Activated T-helper 1 cell treated with anti-CD3 and anti-CD28 coated beads, Interleukin-12 subunit alpha, Interleukin-12 subunit beta, Interleukin-2, Interleukin-4 antibody, amounts not matched to agents 30 ng/mL and 10 ng/mL and 1 ng/mL, durations not matched to agents 14 hours and 24 hours and 36 hours (primary cell): ENCODE measurements around the gene DVL1. TPM values are rescaled to one million over a fixed set of nuclear protein-coding genes. Genes with fewer than 3 reads are reported as not detected.
A peak's percentile ranks its signal among the peaks of the same experiment; 100 is the strongest.

Experiments
- DNase-seq: peaks from one replicate; pipeline ENCODE4 v3.0.0; 2021; ENCODE audit warnings: low spot score
- H3K27ac Mint-ChIP-seq: one replicate; pipeline ENCODE4 v1.8.0; 2021; ENCODE audit warnings: mild to moderate bottlenecking, mixed read lengths
- H3K27me3 Mint-ChIP-seq: one replicate; pipeline ENCODE4 v1.8.0; 2022; ENCODE audit warnings: mild to moderate bottlenecking, moderate library complexity, mixed read lengths; ENCODE audit not compliant: insufficient read depth
- H3K36me3 Mint-ChIP-seq: one replicate; pipeline ENCODE4 v1.8.0; 2021; ENCODE audit warnings: low read depth, mixed read lengths
- H3K4me1 Mint-ChIP-seq: one replicate; pipeline ENCODE4 v1.8.0; 2021; ENCODE audit warnings: low read depth, mixed read lengths
- H3K4me3 Mint-ChIP-seq: one replicate; pipeline ENCODE4 v1.8.0; 2021; ENCODE audit warnings: mild to moderate bottlenecking, moderate library complexity, mixed read lengths
- H3K9me3 Mint-ChIP-seq: one replicate; pipeline ENCODE4 v1.8.0; 2021; ENCODE audit warnings: mixed read lengths
- intact Hi-C: fragments of 100-400 bp; cut with micrococcal nuclease; formaldehyde crosslinking; loops from one replicate; pipeline ENCODE4 v1.15.1; 2024
- total RNA-seq: library from RNA; stranded (reverse); gene quantifications from 2 replicates; pipeline ENCODE4 v1.2.3, GENCODE V29; 2022

The DVL1 gene
- total RNA-seq, 1 donor from 2014 or later: 66.5 TPM

DNA sequence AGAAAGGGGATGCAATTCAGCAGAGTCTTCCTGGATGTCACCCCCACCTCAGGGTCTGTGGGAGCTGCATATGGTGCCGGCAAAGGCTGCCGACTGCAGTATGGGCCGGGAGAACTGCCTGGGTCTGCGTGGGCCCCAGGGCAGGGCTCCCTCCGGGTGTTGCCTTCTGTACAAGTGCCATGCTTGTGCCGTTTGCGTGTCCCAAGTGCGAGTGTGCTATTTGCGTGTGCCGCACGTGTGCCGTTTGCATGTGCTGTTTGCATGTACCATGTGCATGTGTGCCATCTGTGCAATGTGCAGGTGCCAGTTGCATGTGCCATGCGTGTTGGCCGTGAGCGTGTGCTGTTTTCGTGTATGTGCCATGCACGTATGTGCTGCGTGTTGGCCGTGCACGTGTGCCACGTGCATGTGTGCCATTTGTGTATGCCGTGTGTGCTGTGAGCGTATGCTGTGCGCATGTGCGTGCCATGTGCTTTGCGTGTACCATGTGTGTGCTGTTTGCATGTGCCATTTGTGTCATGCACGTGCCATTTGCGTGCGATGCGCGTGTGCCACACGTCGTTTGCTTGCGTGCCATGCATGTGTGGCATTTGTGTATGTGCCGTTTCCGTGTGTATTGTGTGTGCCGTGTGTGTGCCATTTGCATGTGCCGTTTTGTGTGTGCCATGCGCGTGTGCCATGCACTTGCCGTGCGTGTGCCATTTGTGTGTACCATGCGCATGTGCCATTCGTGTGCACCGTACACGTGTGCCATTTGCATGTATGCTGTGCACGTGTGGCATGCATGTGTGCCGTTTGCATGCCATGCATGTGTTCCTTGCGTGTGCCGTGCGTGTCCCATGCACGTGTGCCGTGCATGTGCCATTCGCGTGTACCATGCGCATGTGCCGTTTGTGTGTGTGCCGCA, 19.7 kb downstream of the DVL1 start:
- no peaks in the 10 kb centered on the region for H3K36me3 Mint-ChIP-seq
- H3K27ac Mint-ChIP-seq: no peak overlapping the region
- intact Hi-C loops: no loop called here
- H3K27me3 Mint-ChIP-seq: no peaks in the 10 kb centered on the region
- DNase-seq: no peak
- H3K4me1 Mint-ChIP-seq: peaks cover 11% of the 10 kb centered on the region
- no peak overlapping the region for H3K4me3 Mint-ChIP-seq
- H3K9me3 Mint-ChIP-seq: no peaks in the 10 kb centered on the region

DNA sequence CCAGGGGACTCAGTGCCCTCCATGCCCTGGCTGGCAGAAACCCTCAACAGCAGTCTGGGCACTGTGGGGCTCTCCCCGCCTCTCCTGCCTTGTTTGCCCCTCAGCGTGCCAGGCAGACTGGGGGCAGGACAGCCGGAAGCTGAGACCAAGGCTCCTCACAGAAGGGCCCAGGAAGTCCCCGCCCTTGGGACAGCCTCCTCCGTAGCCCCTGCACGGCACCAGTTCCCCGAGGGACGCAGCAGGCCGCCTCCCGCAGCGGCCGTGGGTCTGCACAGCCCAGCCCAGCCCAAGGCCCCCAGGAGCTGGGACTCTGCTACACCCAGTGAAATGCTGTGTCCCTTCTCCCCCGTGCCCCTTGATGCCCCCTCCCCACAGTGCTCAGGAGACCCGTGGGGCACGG, 21.0 kb downstream of the DVL1 start:
- intact Hi-C loops: no loop called here
- Mint-ChIP-seq H3K36me3 (peaks cover 2% of the 10 kb centered on the region), H3K4me1 (peaks cover 16% of the 10 kb centered on the region), H3K9me3 (no peaks in the 10 kb centered on the region), H3K27ac (no peak overlapping the region), H3K4me3 (no peak overlapping the region), H3K27me3 (no peaks in the 10 kb centered on the region)
- DNase-seq: no peak

DNA sequence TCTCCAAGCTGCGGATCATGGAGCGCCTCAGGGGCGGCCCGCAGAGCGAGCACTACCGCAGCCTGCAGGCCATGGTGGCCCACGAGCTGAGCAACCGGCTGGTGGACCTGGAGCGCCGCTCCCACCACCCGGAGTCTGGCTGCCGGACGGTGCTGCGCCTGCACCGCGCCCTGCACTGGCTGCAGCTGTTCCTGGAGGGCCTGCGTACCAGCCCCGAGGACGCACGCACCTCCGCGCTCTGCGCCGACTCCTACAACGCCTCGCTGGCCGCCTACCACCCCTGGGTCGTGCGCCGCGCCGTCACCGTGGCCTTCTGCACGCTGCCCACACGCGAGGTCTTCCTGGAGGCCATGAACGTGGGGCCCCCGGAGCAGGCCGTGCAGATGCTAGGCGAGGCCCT, 21.9 kb downstream of the DVL1 start:
- DNase-seq: no peak
- Mint-ChIP-seq H3K9me3 (no peaks in the 10 kb centered on the region), H3K4me3 (no peak overlapping the region), H3K36me3 (peaks cover 3% of the 10 kb centered on the region), H3K4me1 (peaks cover 16% of the 10 kb centered on the region), H3K27me3 (no peaks in the 10 kb centered on the region), H3K27ac (no peak overlapping the region)
- intact Hi-C loops: no loop called here

DNA sequence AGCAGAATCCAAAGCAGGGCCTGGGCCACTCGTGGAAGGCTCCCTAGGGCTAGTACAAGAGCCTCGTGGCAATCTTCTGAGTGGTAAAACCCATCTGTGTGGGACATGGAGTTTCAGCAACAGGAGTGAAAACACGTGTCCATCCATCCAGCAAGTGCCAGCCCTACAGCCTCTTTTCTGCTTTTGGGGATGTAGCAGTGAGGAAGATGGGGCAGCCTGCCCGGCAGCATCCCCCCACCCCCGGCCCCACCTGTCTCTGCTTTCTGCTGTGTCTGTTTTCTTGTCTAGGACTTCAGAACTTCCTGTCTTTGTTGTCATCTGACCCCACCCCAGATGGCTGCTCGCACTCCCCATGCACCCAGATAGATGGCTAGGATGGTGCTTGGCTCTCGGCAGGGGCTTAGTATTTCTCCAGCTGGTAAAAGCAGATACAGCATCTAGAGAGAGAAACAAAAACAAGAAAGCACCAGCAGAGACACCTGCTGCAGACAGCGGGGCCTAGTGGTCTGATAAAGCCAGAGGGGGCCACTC, 23.1 kb downstream of the DVL1 start:
- intact Hi-C loops: no loop called here
- Mint-ChIP-seq H3K36me3 (peaks cover 3% of the 10 kb centered on the region), H3K4me1 (peaks cover 20% of the 10 kb centered on the region)

DNA sequence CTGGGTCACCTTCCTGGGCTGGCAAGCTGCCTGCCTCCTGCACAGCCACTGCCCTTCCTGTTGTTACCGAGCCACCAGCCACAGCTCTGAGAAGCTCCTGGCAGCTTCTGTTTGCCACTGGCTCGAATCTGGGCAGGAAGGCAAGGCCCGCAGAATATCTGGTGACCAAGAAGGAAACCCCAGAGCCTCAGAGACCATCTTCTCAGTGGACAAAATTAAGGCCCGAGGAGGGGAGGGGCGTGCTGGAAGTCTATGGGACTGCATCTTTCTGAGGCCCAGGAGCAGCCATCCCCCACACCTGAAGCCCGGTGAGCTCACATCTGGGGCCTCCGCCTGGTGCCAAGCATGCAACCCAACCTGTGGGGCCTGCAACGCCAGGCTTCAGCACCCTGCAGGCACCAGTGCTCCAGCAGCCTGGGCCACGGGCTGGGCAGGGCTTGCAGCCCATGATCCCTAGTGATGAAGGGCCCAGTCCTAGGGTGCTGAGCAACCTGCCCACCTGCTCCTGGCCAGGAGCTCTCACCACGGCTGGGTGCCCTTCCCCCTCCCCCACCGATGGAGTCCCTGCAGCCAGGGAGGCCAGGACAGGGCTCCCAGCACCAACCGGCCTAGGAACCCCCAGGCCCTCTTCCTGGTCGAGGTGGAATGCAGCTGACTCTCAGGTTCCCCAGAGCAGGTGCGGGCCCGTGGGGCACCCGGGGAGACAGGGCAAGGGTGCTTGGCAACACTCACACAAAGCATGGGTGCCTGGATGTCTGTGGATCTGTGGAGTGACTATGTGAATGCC, 23.7 kb downstream of the DVL1 start:
- peaks cover 3% of the 10 kb centered on the region for H3K36me3 Mint-ChIP-seq
- H3K4me1 Mint-ChIP-seq: peaks cover 20% of the 10 kb centered on the region
- peak overlapping the region; percentile 76 for H3K4me3 Mint-ChIP-seq
- H3K9me3 Mint-ChIP-seq: no peaks in the 10 kb centered on the region
- intact Hi-C loops: no loop called here
- no peaks in the 10 kb centered on the region for H3K27me3 Mint-ChIP-seq
- no peak overlapping the region for H3K27ac Mint-ChIP-seq
- DNase-seq: no peak

More for the DNA sequence above, 23.1 kb downstream of the DVL1 start:
- H3K9me3 Mint-ChIP-seq: no peaks in the 10 kb centered on the region
- H3K27ac Mint-ChIP-seq: peak overlapping the region; percentile 29
- DNase-seq: no peak
- no peaks in the 10 kb centered on the region for H3K27me3 Mint-ChIP-seq
- H3K4me3 Mint-ChIP-seq: peak overlapping the region; percentile 76

DNA sequence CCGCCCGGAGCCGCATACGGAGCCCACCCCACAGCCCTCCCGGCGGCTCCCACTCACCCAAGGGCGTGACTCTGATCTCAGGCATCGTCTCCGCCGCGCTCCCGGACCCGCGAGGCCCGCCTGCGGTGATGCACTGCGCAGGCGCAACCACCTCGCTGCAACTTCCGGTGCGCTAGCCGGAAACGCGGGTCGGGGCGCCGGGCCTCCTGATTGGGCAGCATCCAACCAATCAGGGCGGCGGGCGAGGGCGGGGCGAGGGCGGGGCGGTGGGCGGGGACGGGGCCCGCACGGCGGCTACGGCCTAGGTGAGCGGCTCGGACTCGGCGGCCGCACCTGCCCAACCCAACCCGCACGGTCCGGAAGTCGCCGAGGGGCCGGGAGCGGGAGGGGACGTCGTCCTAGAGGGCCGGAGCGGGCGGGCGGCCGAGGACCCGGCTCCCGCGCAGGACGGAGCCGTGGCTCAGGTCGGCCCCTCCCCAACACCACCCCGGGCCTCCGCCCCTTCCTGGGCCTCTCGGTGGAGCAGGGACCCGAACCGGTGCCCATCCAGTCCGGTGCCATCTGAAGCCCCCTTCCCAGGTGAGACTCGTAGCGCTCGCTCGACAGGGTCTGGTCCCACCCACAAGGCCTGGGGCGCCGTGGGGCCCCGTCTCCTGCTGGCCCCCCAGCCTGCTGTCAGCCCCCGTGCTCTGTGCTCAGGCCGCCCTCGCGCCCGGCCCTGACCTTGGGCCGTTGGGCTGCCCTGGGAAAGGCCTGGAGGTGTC, 24.5 kb downstream of the DVL1 start, which contains the start of the genes CPTP and INTS11:
Gene CPTP, plus strand, starts transcription at position 279 of the 764 bp plus-strand sequence. CDS start 2,109 bp downstream, outside the sequence.
Gene INTS11, minus strand, starts transcription at position 137 of the 764 bp plus-strand sequence. Its CDS starts 52 bp downstream, at position 85.
- H3K27ac Mint-ChIP-seq: peak within 1 kb of the TSS; percentile 92
- DNase-seq: peak; percentile 95

DNA sequence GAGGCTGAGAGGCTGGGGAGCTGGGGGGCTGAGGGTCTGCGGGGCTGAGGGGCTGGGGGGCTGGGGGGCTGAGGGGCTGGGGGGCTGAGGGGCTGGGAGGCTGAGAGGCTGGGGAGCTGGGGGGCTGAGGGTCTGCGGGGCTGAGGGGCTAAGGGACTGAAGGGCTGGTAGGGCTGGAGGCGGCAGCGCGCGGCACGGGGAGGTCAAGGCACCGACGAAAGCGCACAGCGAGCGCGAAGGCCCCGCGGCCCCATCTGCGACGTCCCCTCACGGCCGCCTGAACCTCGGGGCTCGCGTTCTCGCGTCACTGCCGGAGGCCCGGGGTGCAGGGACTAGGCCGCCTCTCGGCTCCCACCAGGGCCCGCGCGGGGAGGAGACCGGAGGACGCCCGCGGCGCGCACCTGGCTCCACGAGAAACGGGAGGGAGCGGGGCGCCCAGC, 25.1 kb downstream of the DVL1 start:
- Mint-ChIP-seq H3K9me3 (no peaks in the 10 kb centered on the region), H3K36me3 (peaks cover 8% of the 10 kb centered on the region), H3K4me3 (peak overlapping the region; percentile 72), H3K27ac (no peak overlapping the region), H3K4me1 (peaks cover 20% of the 10 kb centered on the region), H3K27me3 (no peaks in the 10 kb centered on the region)
- no peak for DNase-seq
- intact Hi-C loops: loop anchor here (1.0 kb wide), 3 partner anchors 16 to 208 kb away; partner anchors contain the start of genes AURKAIP1, C1orf159 and PUSL1

More for the DNA sequence above, 24.5 kb downstream of the DVL1 start, which contains the start of the genes CPTP and INTS11:
- Mint-ChIP-seq H3K9me3 (no peaks in the 10 kb centered on the region), H3K36me3 (peaks cover 3% of the 10 kb centered on the region), H3K4me3 (peak within 1 kb of the TSS; percentile 95), H3K4me1 (peaks cover 20% of the 10 kb centered on the region), H3K27me3 (no peaks in the 10 kb centered on the region)
- intact Hi-C loops: loop anchor here (1.0 kb wide), 3 partner anchors 16 to 208 kb away; partner anchors contain the start of genes AURKAIP1, C1orf159 and PUSL1

DNA sequence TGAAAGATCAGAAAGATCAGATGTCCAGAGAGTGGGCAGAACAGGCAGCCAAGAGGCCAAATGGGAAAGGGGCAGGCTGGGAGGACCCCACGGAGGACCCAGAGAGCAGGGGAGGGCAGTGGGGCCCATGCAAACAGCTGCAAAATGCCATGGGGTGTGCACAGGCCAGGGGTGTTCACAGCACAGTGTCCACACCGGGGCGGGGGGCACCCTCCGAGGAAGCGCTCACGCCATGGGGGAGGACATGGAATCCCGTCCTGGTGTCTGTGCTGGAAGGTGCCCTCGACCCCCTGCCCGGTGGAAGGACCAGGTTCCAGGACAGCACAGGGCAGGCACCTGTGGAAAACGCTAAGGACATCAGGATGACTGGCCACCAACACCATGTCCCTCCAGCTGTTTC, 26.3 kb downstream of the DVL1 start:
- no peaks in the 10 kb centered on the region for H3K9me3 Mint-ChIP-seq
- no peaks in the 10 kb centered on the region for H3K27me3 Mint-ChIP-seq
- intact Hi-C loops: no loop called here
- H3K27ac Mint-ChIP-seq: peak overlapping the region; percentile 84
- H3K4me3 Mint-ChIP-seq: peak overlapping the region; percentile 95
- no peak for DNase-seq
- H3K4me1 Mint-ChIP-seq: peaks cover 20% of the 10 kb centered on the region
- peaks cover 9% of the 10 kb centered on the region for H3K36me3 Mint-ChIP-seq

DNA sequence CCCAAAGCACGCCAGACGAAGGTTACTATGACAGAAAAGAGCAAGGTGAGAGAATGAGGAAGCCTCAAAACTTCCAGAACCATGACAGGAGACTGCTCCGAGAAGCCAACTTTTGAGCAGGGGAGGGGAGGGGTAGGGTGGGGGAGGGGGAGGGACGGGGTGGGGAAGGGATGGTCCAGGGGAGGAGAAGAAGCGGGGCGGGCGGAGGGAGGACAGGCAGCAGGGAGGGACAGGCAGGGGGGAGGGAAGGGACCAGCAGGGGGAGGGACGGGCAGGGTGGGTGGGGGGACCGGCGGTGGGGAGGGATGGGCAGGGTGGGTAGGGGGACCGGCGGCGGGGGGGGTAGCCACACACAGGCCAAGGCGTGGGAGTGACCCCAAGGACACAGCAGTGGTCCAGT, 26.8 kb downstream of the DVL1 start:
- Mint-ChIP-seq H3K36me3 (peaks cover 9% of the 10 kb centered on the region), H3K4me1 (peaks cover 20% of the 10 kb centered on the region), H3K9me3 (no peaks in the 10 kb centered on the region), H3K27ac (peak overlapping the region; percentile 86), H3K4me3 (peak overlapping the region; percentile 95), H3K27me3 (no peaks in the 10 kb centered on the region)
- intact Hi-C loops: no loop called here
- DNase-seq: no peak

DNA sequence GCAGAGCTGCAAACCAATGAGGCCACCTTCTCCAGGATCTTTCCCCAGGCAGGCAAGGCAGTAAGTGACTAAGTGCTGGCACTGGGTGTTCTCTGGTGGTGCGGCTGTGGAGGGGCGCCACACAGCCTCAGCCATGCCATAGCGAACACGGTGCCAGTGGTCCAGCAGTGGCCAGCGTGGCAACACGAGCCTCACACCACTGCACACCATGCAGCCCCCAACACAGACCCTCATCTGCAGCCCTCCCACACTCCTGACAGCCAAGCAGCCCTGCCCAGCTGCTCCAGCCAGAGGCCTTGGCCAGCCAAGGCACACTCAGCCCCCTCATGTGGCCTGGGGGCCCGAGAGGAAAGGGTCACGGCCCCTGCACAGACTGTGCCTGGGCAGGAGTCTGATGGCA, 27.7 kb downstream of the DVL1 start:
- no peaks in the 10 kb centered on the region for H3K27me3 Mint-ChIP-seq
- intact Hi-C loops: no loop called here
- peaks cover 17% of the 10 kb centered on the region for H3K4me1 Mint-ChIP-seq
- H3K36me3 Mint-ChIP-seq: peaks cover 11% of the 10 kb centered on the region
- no peak overlapping the region for H3K4me3 Mint-ChIP-seq
- no peak for DNase-seq
- H3K9me3 Mint-ChIP-seq: no peaks in the 10 kb centered on the region
- H3K27ac Mint-ChIP-seq: no peak overlapping the region

DNA sequence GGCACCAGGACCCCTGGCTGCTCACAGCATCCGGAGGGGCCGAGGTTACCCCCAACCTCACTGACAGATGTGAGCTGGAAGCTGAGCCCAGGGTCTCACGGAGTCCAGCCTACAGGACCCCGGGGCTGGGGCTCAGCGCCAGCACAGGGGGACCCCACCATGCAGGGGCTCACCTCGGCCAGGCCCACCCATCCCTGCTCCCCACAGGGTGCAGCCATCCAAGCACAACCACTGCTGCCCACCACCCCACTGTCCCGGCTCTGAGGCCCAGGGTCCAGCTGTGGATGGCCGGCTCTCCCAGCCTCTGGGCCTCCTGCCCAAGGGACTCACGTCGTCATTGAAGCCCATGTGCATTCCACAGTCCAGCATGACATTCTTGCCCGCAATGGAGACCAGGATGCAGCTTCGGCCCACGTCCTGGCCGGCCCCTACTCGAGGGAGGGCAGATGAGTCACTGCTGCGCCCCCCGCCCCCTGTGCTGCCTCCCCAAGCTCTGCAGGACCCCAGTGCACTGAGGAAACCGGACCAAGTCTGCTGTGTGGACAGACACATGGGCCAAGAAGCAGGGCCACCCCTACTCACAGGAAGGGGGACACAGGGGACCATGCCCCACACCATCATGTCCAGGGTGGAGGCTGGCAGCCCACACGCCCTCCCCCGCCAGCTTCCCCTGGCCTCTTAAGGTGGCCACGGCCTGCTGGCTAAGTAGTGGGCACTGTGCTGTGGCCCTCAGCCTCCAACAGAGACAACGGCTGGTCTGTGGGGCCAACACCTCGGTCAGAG, 28.4 kb downstream of the DVL1 start:
- intact Hi-C loops: no loop called here
- Mint-ChIP-seq H3K9me3 (no peaks in the 10 kb centered on the region), H3K4me1 (peaks cover 11% of the 10 kb centered on the region), H3K36me3 (peaks cover 13% of the 10 kb centered on the region), H3K4me3 (no peak overlapping the region), H3K27me3 (no peaks in the 10 kb centered on the region), H3K27ac (no peak overlapping the region)
- DNase-seq: no peak
